NCI-H1105 treated with DMSO at 0.1 percent for 48 hours (cell line): ENCODE measurements around the gene RAPGEF1.
"Not testable (repeated sequence)": the region's sequence is repeated elsewhere in the genome, so short reads cannot be mapped to it uniquely, and the experiment has no call there.

Source experiments
- DNase-seq: peaks from one replicate; lab custom pipeline; 2025; lab: John Stamatoyannopoulos, UW

Gene RAPGEF1

GRCh38 chr9:131685753-131686706, 53.8 kb downstream of the RAPGEF1 start:
- no peak for DNase-seq

- not testable (repeated sequence) for DNase-seq
Measured at GRCh38 chr9:131683094-131683493, 56.8 kb downstream of the RAPGEF1 start.

GRCh38 chr9:131682261-131682660, 57.6 kb downstream of the RAPGEF1 start:
- no peak for DNase-seq

GRCh38 chr9:131681826-131682225, 58.0 kb downstream of the RAPGEF1 start:
- DNase-seq: not testable (repeated sequence)

- DNase-seq: not testable (repeated sequence)
Measured at GRCh38 chr9:131681108-131681507, 58.8 kb downstream of the RAPGEF1 start.

GRCh38 chr9:131679261-131680020, 60.4 kb downstream of the RAPGEF1 start:
- no peak for DNase-seq

- no peak for DNase-seq
Measured at GRCh38 chr9:131678499-131679111, 61.3 kb downstream of the RAPGEF1 start.

- DNase-seq: no peak
Measured at GRCh38 chr9:131677444-131678180, 62.3 kb downstream of the RAPGEF1 start.

GRCh38 chr9:131677049-131677443, 62.8 kb downstream of the RAPGEF1 start:
- no peak for DNase-seq

- DNase-seq: no peak
Measured at GRCh38 chr9:131676431-131676972, 63.4 kb downstream of the RAPGEF1 start.

- DNase-seq: no peak
Measured at GRCh38 chr9:131675437-131676022, 64.3 kb downstream of the RAPGEF1 start.

- DNase-seq: no peak
Measured at GRCh38 chr9:131674425-131675421, 65.2 kb downstream of the RAPGEF1 start.

- DNase-seq: no peak
Measured at GRCh38 chr9:131673531-131673930, 66.3 kb downstream of the RAPGEF1 start.

- DNase-seq: no peak
Measured at GRCh38 chr9:131673068-131673467, 66.8 kb downstream of the RAPGEF1 start.

- DNase-seq: no peak
Measured at GRCh38 chr9:131672451-131672850, 67.4 kb downstream of the RAPGEF1 start.

GRCh38 chr9:131671133-131671520, 68.7 kb downstream of the RAPGEF1 start:
- DNase-seq: no peak

GRCh38 chr9:131670247-131671132, 69.4 kb downstream of the RAPGEF1 start:
- DNase-seq: no peak

- DNase-seq: no peak
Measured at GRCh38 chr9:131669269-131670157, 70.4 kb downstream of the RAPGEF1 start.
